ENCODE data around the gene ARSJ. TPM values are rescaled to one million over a fixed set of nuclear protein-coding genes. Genes with fewer than 3 reads are reported as not detected.

Gene ARSJ
- total RNA-seq, 1 donor from 2014 or later, result 13.6 TPM

- no peaks in the 10 kb centered on the region for H3K4me1 ChIP-seq
- H3K4me3 ChIP-seq, result no peak overlapping the region
- H3K9me3 ChIP-seq, result no peaks in the 10 kb centered on the region
- intact Hi-C loops (cut with DNase I), result no loop called here
- no peak overlapping the region for H3K27ac ChIP-seq
- no peaks in the 10 kb centered on the region for H3K27me3 ChIP-seq
- no peaks in the 10 kb centered on the region for H3K36me3 ChIP-seq
- ATAC-seq (no peak), DNase-seq (no peak)
- no peak for TF ChIP-seq CTCF (IDR thresholded peaks at IDR 0.05)
These were observed 105.9 kb downstream of the ARSJ start for GRCh38 chr4:113873508-113873907.

- Histone ChIP-seq H3K9me3 (no peaks in the 10 kb centered on the region), H3K27me3 (no peaks in the 10 kb centered on the region), H3K4me3 (no peak overlapping the region), H3K36me3 (no peaks in the 10 kb centered on the region), H3K27ac (no peak overlapping the region), H3K4me1 (no peaks in the 10 kb centered on the region)
- intact Hi-C loops (cut with DNase I), result no loop called here
- TF ChIP-seq CTCF (IDR thresholded peaks at IDR 0.05), result no peak
- ATAC-seq (no peak), DNase-seq (no peak)
These were observed 106.8 kb downstream of the ARSJ start for GRCh38 chr4:113872426-113873260.

DNA sequence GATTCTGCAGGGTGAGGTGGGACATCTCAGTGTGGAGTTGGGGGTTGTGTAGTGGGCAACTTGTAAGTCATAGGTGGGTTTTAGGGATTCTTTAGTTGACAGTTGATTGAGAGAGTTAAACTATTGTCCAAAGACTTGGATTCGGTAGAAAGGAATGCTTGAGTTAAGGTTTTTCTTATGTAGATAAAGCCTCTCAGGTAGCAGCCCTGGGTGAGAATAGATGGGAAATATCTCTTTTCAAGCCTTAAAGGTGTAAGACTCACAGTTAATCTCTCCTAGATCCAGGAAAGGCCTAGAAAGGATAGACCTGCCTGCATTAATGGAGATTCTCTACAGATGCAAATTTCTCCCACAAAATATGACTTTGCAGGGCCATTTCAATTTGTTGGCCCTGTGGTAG lies 108.4 kb downstream of the ARSJ start:
- H3K4me1 ChIP-seq, result no peaks in the 10 kb centered on the region
- H3K9me3 ChIP-seq, result no peaks in the 10 kb centered on the region
- H3K27ac ChIP-seq, result no peak overlapping the region
- DNase-seq (no peak), ATAC-seq (no peak)
- no peaks in the 10 kb centered on the region for H3K36me3 ChIP-seq
- no peak for TF ChIP-seq CTCF (IDR thresholded peaks at IDR 0.05)
- intact Hi-C loops (cut with DNase I), result no loop called here
- no peaks in the 10 kb centered on the region for H3K27me3 ChIP-seq
- no peak overlapping the region for H3K4me3 ChIP-seq

- no peak for TF ChIP-seq CTCF (IDR thresholded peaks at IDR 0.05)
- intact Hi-C loops (cut with DNase I), result no loop called here
- DNase-seq, result no peak
- ATAC-seq, result no peak
- Histone ChIP-seq H3K4me1 (no peaks in the 10 kb centered on the region), H3K9me3 (no peaks in the 10 kb centered on the region), H3K27me3 (no peaks in the 10 kb centered on the region), H3K4me3 (no peak overlapping the region), H3K27ac (no peak overlapping the region), H3K36me3 (no peaks in the 10 kb centered on the region)
These were observed 109.6 kb downstream of the ARSJ start for GRCh38 chr4:113869743-113870375.

- Histone ChIP-seq H3K27ac (no peak overlapping the region), H3K36me3 (no peaks in the 10 kb centered on the region), H3K4me1 (no peaks in the 10 kb centered on the region), H3K4me3 (no peak overlapping the region), H3K9me3 (no peaks in the 10 kb centered on the region), H3K27me3 (no peaks in the 10 kb centered on the region)
- intact Hi-C loops (cut with DNase I), result no loop called here
- DNase-seq, result no peak
- no peak for TF ChIP-seq CTCF (IDR thresholded peaks at IDR 0.05)
- no peak for ATAC-seq
These were observed 112.8 kb downstream of the ARSJ start for GRCh38 chr4:113866611-113867010.
